H1 (cell line): ENCODE data around the gene EMP2. TPM values are rescaled to one million over a fixed set of nuclear protein-coding genes. Genes with fewer than 3 reads are reported as not detected.

ENCODE experiments used
- CTCF ChIA-PET: fragments of 300-600 bp; sonication (Branson Sonifier 250); formaldehyde crosslinking; loops from one replicate; lab custom pipeline; 2021; ENCODE audit not compliant: partially characterized antibody; lab: Charles Lee
- POLR2A ChIA-PET: fragments of 300-600 bp; sonication (Branson Sonifier 250); formaldehyde crosslinking; loops from one replicate; lab custom pipeline; 2021; ENCODE audit warnings: inconsistent platforms; ENCODE audit not compliant: partially characterized antibody; lab: Charles Lee
- DNase-seq, 2 experiments: peaks; one replicate each; pipeline versions ENCODE4 v3.0.0 to v3.0.0-alpha.2; 2010 to 2022; ENCODE audit warnings: low spot score in 2 of 2, low read depth in 1 of 2, mixed read lengths in 1 of 2
- FAIRE-seq: peaks from 2 replicates; lab custom pipeline; 2011; peaks lifted over from hg19 to GRCh38; lab: Jason Lieb, UNC
- H2AFZ ChIP-seq: 2 replicates; pipeline ENCODE4 v1.8.1; 2012; ENCODE audit warnings: low read length, inconsistent platforms
- H2AK5ac ChIP-seq: 2 replicates; pipeline ENCODE4 v1.6.1; 2013; ENCODE audit warnings: low read depth, low read length
- H2BK120ac ChIP-seq: replicated peaks from 2 replicates; pipeline ENCODE3; 2013; ENCODE audit warnings: low read depth, low read length, inconsistent platforms
- H2BK12ac ChIP-seq: 2 replicates; pipeline ENCODE4 v1.6.1; 2013; ENCODE audit warnings: low read depth, low read length
- H2BK15ac ChIP-seq: 2 replicates; pipeline ENCODE4 v1.6.1; 2013; ENCODE audit warnings: low read length
- H2BK20ac ChIP-seq: 2 replicates; pipeline ENCODE4 v1.6.1; 2013; ENCODE audit warnings: low read length
- H2BK5ac ChIP-seq: 2 replicates; pipeline ENCODE4 v1.6.1; 2013; ENCODE audit warnings: low read depth, low read length
- H3K14ac ChIP-seq: 2 replicates; pipeline ENCODE4 v1.6.1; 2013; ENCODE audit warnings: inconsistent platforms; ENCODE audit not compliant: insufficient read length
- H3K18ac ChIP-seq: 2 replicates; pipeline ENCODE4 v1.6.1; 2013; ENCODE audit warnings: low read length; ENCODE audit errors: extremely low read depth
- H3K23ac ChIP-seq: 2 replicates; pipeline ENCODE4 v1.6.1; 2013; ENCODE audit warnings: inconsistent platforms; ENCODE audit not compliant: insufficient read length
- H3K23me2 ChIP-seq: 2 replicates; pipeline ENCODE4 v1.6.1; 2013; ENCODE audit warnings: low read depth, low read length
- H3K27ac ChIP-seq: 2 replicates; pipeline ENCODE4 v1.6.1; 2011; ENCODE audit warnings: low read depth, low read length, inconsistent platforms
- H3K27me3 ChIP-seq, 4 experiments: replicated peaks in 1 of 4; 1 replicate in 1 of 4; 2 replicates in 3 of 4; pipeline versions ENCODE4 v1.6.1 to v1.8.1; 2011 to 2013; ENCODE audit warnings: low read length in 3 of 4, mild to moderate bottlenecking in 3 of 4, inconsistent platforms in 2 of 4, mixed read lengths in 2 of 4, moderate library complexity in 1 of 4; ENCODE audit not compliant: control insufficient read depth in 3 of 4, insufficient read depth in 3 of 4; ENCODE audit errors: extremely low read depth in 1 of 4
- H3K36me3 ChIP-seq, 4 experiments: 2 replicates each; pipeline versions ENCODE4 v1.6.1 to v1.8.1; 2011 to 2013; ENCODE audit warnings: mild to moderate bottlenecking in 4 of 4, low read length in 3 of 4, moderate library complexity in 2 of 4, control low read depth in 1 of 4, inconsistent platforms in 1 of 4; ENCODE audit not compliant: insufficient read depth in 4 of 4, control insufficient read depth in 2 of 4
- H3K4ac ChIP-seq: replicated peaks from 2 replicates; pipeline ENCODE3; 2013; ENCODE audit warnings: low read length, low read depth, mixed read lengths, inconsistent platforms; ENCODE audit not compliant: insufficient read length
- H3K4me1 ChIP-seq, 4 experiments: replicated peaks in 1 of 4; 1 replicate in 1 of 4; 2 replicates in 3 of 4; pipeline versions ENCODE4 v1.6.1 to v1.8.1; 2011 to 2013; ENCODE audit warnings: low read length in 3 of 4, inconsistent platforms in 2 of 4, mixed read lengths in 1 of 4; ENCODE audit not compliant: insufficient read depth in 4 of 4, control insufficient read depth in 3 of 4
- H3K4me2 ChIP-seq, 2 experiments: 2 replicates each; pipeline versions ENCODE4 v1.6.1 to v1.8.1; 2011 to 2013; ENCODE audit warnings: low read depth in 2 of 2, low read length in 2 of 2, control low read depth in 1 of 2, inconsistent platforms in 1 of 2, mild to moderate bottlenecking in 1 of 2; ENCODE audit not compliant: insufficient read depth in 1 of 2
- H3K4me3 ChIP-seq, 4 experiments: fragments of 200-600, 300-600 bp in 1 of 4; sonication (generic), shearing (Covaris generic), sonication (Bioruptor Twin) in 1 of 4; 2 replicates each; pipeline versions ENCODE4 v1.5.1 to v1.8.1; 2011 to 2016; ENCODE audit warnings: low read length in 4 of 4, low read depth in 3 of 4, control low read depth in 2 of 4, inconsistent platforms in 2 of 4, mild to moderate bottlenecking in 2 of 4, mixed read lengths in 1 of 4, moderate library complexity in 1 of 4; ENCODE audit not compliant: insufficient read depth in 2 of 4; ENCODE audit errors: extremely low read depth in 1 of 4
- H3K56ac ChIP-seq: replicated peaks from 2 replicates; pipeline ENCODE3; 2013; ENCODE audit warnings: low read depth, mild to moderate bottlenecking, mixed read lengths, low read length, inconsistent platforms; ENCODE audit not compliant: insufficient read length
- H3K79me1 ChIP-seq: 2 replicates; pipeline ENCODE4 v1.6.1; 2013; ENCODE audit warnings: low read depth, low read length, control low read depth
- H3K79me2 ChIP-seq, 2 experiments: 2 replicates each; pipeline versions ENCODE4 v1.6.1 to v1.8.1; 2012 to 2013; ENCODE audit warnings: low read length in 2 of 2, mild to moderate bottlenecking in 2 of 2, inconsistent platforms in 1 of 2; ENCODE audit not compliant: insufficient read depth in 2 of 2, control insufficient read depth in 1 of 2
- H3K9ac ChIP-seq, 4 experiments: replicated peaks in 1 of 4; 1 replicate in 1 of 4; 2 replicates in 3 of 4; pipeline versions ENCODE4 v1.6.1 to v1.8.1; 2011 to 2013; ENCODE audit warnings: low read depth in 3 of 4, low read length in 3 of 4, control low read depth in 2 of 4, mild to moderate bottlenecking in 2 of 4, moderate library complexity in 2 of 4, inconsistent platforms in 1 of 4; ENCODE audit errors: extremely low read depth in 1 of 4
- H3K9me3 ChIP-seq, 2 experiments: 2 replicates each; pipeline versions ENCODE4 v1.6.1 to v1.8.1; 2012 to 2013; ENCODE audit warnings: mild to moderate bottlenecking in 2 of 2, moderate library complexity in 2 of 2, control low read depth in 1 of 2, inconsistent platforms in 1 of 2, low read depth in 1 of 2, low read length in 1 of 2, mixed read lengths in 1 of 2; ENCODE audit not compliant: insufficient read depth in 2 of 2
- H4K20me1 ChIP-seq, 2 experiments: replicated peaks in 1 of 2; 2 replicates each; pipeline versions ENCODE3 to v1.8.1; 2011 to 2013; ENCODE audit warnings: inconsistent platforms in 2 of 2, low read length in 2 of 2, mild to moderate bottlenecking in 1 of 2; ENCODE audit not compliant: insufficient read depth in 2 of 2, control insufficient read depth in 1 of 2
- H4K5ac ChIP-seq: 2 replicates; pipeline ENCODE4 v1.6.1; 2013; ENCODE audit warnings: low read length, low read depth, mixed read lengths, inconsistent platforms; ENCODE audit not compliant: insufficient read length
- H4K8ac ChIP-seq: 2 replicates; pipeline ENCODE4 v1.8.0; 2013; ENCODE audit warnings: mild to moderate bottlenecking, moderate library complexity, low read length, inconsistent platforms; ENCODE audit not compliant: insufficient read depth; ENCODE audit errors: extremely low read depth
- H4K91ac ChIP-seq: replicated peaks from 2 replicates; pipeline ENCODE3; 2013; ENCODE audit warnings: low read length, mixed read lengths, inconsistent platforms; ENCODE audit not compliant: insufficient read length
- ASH2L ChIP-seq: fragments of 200-600, 300-600 bp; sonication (generic); IDR thresholded peaks from one replicate; pipeline ENCODE4 v1.7.1; 2017; ENCODE audit warnings: low read length
- CEBPB ChIP-seq: IDR thresholded peaks from 2 replicates; pipeline ENCODE4 v1.6.1; 2012; ENCODE audit warnings: low read depth, low read length
- CHD1 ChIP-seq: IDR thresholded peaks from 2 replicates; pipeline ENCODE4 v1.6.1; 2012; ENCODE audit warnings: low read depth, low read length, improper control_type of control experiment
- CREB1 ChIP-seq: IDR thresholded peaks from 2 replicates; pipeline ENCODE4 v1.6.1; 2012; ENCODE audit warnings: inconsistent platforms
- FOSL1 ChIP-seq: IDR thresholded peaks from 2 replicates; pipeline ENCODE4 v1.6.1; 2011; ENCODE audit warnings: mild to moderate bottlenecking, low read depth, low read length, moderate library complexity; ENCODE audit not compliant: insufficient read depth
- GTF2F1 ChIP-seq: IDR thresholded peaks from 2 replicates; pipeline ENCODE4 v1.6.1; 2012; ENCODE audit warnings: low read depth, low read length, improper control_type of control experiment, borderline replicate concordance
- JUN ChIP-seq: IDR thresholded peaks from 2 replicates; pipeline ENCODE4 v1.6.1; 2011; ENCODE audit warnings: low read depth, mild to moderate bottlenecking, improper control_type of control experiment, low read length
- JUND ChIP-seq: IDR thresholded peaks from 2 replicates; pipeline ENCODE4 v1.6.1; 2011; ENCODE audit warnings: mild to moderate bottlenecking, improper control_type of control experiment, low read length
- MAX ChIP-seq: IDR thresholded peaks from 2 replicates; pipeline ENCODE4 v1.6.1; 2012; ENCODE audit warnings: inconsistent platforms
- SAP30 ChIP-seq: fragments of 300-600 bp; sonication (generic); IDR thresholded peaks from 2 replicates; pipeline ENCODE4 v1.7.1; 2012; ENCODE audit warnings: low read length, moderate library complexity, mild to moderate bottlenecking, inconsistent platforms; ENCODE audit not compliant: insufficient read depth, insufficient replicate concordance
- SIN3A ChIP-seq, 2 experiments: IDR thresholded peaks in 1 of 2; conservative IDR thresholded peaks in 1 of 2; 2 replicates each; pipeline ENCODE4 v1.6.1; 2011 to 2012; ENCODE audit warnings: low read length in 2 of 2, improper control_type of control experiment in 1 of 2, low read depth in 1 of 2, mild to moderate bottlenecking in 1 of 2
- SP2 ChIP-seq: IDR thresholded peaks from 2 replicates; pipeline ENCODE4 v1.6.1; 2012; ENCODE audit warnings: mild to moderate bottlenecking, low read length, inconsistent platforms
- SP4 ChIP-seq: IDR thresholded peaks from 2 replicates; pipeline ENCODE4 v1.6.1; 2012; ENCODE audit warnings: low read length, inconsistent platforms
- TBP ChIP-seq: IDR thresholded peaks from 2 replicates; pipeline ENCODE4 v1.6.1; 2011; ENCODE audit warnings: low read depth, low read length, improper control_type of control experiment
- YY1 ChIP-seq: IDR thresholded peaks from 2 replicates; pipeline ENCODE4 v1.6.1; 2011; ENCODE audit warnings: low read depth, mild to moderate bottlenecking, low read length
- ZNF274 ChIP-seq: IDR thresholded peaks from 2 replicates; pipeline ENCODE4 v1.7.0; 2012; ENCODE audit warnings: low read length, borderline replicate concordance; ENCODE audit errors: extremely low read depth
- WGBS, 2 experiments: shearing (Covaris generic) in 1 of 2; methylation state at CpG; one replicate each; pipeline versions ENCODE4 v1.1.6 to v1.1.7; 2013 to 2015; ENCODE audit warnings: low lambda C conversion rate in 2 of 2, mixed read lengths in 2 of 2, inconsistent platforms in 1 of 2, low coverage in 1 of 2, missing lambda C conversion rate in 1 of 2; ENCODE audit not compliant: insufficient replicate concordance in 2 of 2, insufficient coverage in 1 of 2, insufficient read length in 1 of 2; ENCODE audit errors: extremely low coverage in 1 of 2, missing lambda C conversion rate in 1 of 2; 5-methylcytosine and 5-hydroxymethylcytosine counted together
- polyA plus RNA-seq, 7 experiments: library from polyadenylated mRNA; depleted of rRNA in 3 of 7; stranded (reverse) in 5 of 7; unstranded in 2 of 7; fragments of >200 nt in 5 of 7; fragments of 200-250 nt in 2 of 7; gene quantifications; 1 replicate in 5 of 7; 2 replicates in 1 of 7; 4 replicates in 1 of 7; pipeline versions ENCODE4 v1.2.1 to v1.2.3, GENCODE V29; 2011 to 2013; ENCODE audit warnings: missing spikeins in 2 of 7, mixed read lengths in 2 of 7
- total RNA-seq: library from RNA; stranded (reverse); fragmentation: NEBNext Ultra II Directional; extraction: Animal tissue kit (Norgen Biotek cat#: 25700); gene quantifications from 2 replicates; pipeline ENCODE4 v1.2.1, GENCODE V29; 2021

Gene EMP2
- total and polyA plus RNA-seq, 2 of the 8 experiments (the other 6 are each of a cell fraction or from before 2014, with no cell fraction given), result 22.6 to 23.3 TPM

GRCh38 chr16:10590342-10590741 is 9.9 kb upstream of the EMP2 start:
- no peak overlapping the region for H3K18ac ChIP-seq
- POLR2A ChIA-PET, result interaction anchor here (1.1 kb wide), 1 partner anchor 10 kb away, joined by 3 read pairs; the partner anchor contains the start of gene EMP2
- H3K4me1 ChIP-seq, result peaks cover under 1 to 4% (median 2%) of the 10 kb centered on the region in 4 experiments; a peak in 4 of 7 replicates
- no peaks in the 10 kb centered on the region for H3K79me1 ChIP-seq
- H4K5ac ChIP-seq, result no peak overlapping the region
- DNase-seq, result no peak
- no peak overlapping the region for H3K4me3 ChIP-seq
- H2BK20ac ChIP-seq, result no peak overlapping the region
- H4K8ac ChIP-seq, result no peak overlapping the region
- H3K9ac ChIP-seq, result no peak overlapping the region
- no peak overlapping the region for H2BK5ac ChIP-seq
- CTCF ChIA-PET, result interaction anchor here (1.6 to 3.2 kb wide), 2 partner anchors 9 to 11 kb away, joined by 4 to 16 read pairs; partner anchors contain the start of gene EMP2
- no peak overlapping the region for H3K27ac ChIP-seq
- H2BK15ac ChIP-seq, result no peak overlapping the region
- no peak overlapping the region for H3K56ac ChIP-seq
- no peak overlapping the region for H4K91ac ChIP-seq
- no peak overlapping the region for H2AFZ ChIP-seq
- H3K9me3 ChIP-seq, result no peaks in the 10 kb centered on the region
- no peaks in the 10 kb centered on the region for H3K79me2 ChIP-seq
- H2BK120ac ChIP-seq, result no peak overlapping the region
- no peak overlapping the region for H2AK5ac ChIP-seq
- no peak overlapping the region for H3K23ac ChIP-seq
- TF ChIP-seq TBP (no peak), MAX (no peak), JUND (no peak), SIN3A (conservative IDR thresholded peaks at IDR 0.05 in 1 of 2, IDR thresholded peaks at IDR 0.05 in 1 of 2; ENCODE audit: low read depth in 1 of 2, low read length in 2 of 2) (no peak), JUN (no peak), SP4 (no peak), CREB1 (no peak), YY1 (no peak), SAP30 (no peak), GTF2F1 (no peak), CHD1 (no peak), ASH2L (no peak), ZNF274 (no peak), SP2 (no peak), CEBPB (no peak), FOSL1 (no peak)
- H3K23me2 ChIP-seq, result no peaks in the 10 kb centered on the region
- no peak for FAIRE-seq
- H3K36me3 ChIP-seq, result no peaks in the 10 kb centered on the region; a peak in 1 of 8 replicates
- no peak overlapping the region for H3K4ac ChIP-seq
- H2BK12ac ChIP-seq, result no peak overlapping the region
- no peak overlapping the region for H3K14ac ChIP-seq
- H4K20me1 ChIP-seq, result no peaks in the 10 kb centered on the region
- WGBS, 2 experiments, result 89% methylated on average over 4 of the region's 4 CpGs; no CpG with 5 or more reads in 1 of the 2 experiments
- H3K4me2 ChIP-seq, result no peak overlapping the region
- H3K27me3 ChIP-seq, result no peaks in the 10 kb centered on the region
